IMR-90 (cell line): ENCODE results near the gene CTCFL. TPM values are rescaled to one million over a fixed set of nuclear protein-coding genes. Genes with fewer than 3 reads are reported as not detected.

Experiments
- ATAC-seq: fragments of 200-7000 bp; cut with Tn5 transposase; 2 replicates; pipeline ENCODE4 v1.9.1; 2020; ENCODE audit warnings: low read depth, mild to moderate bottlenecking, moderate library complexity
- BruUV-seq: library from RNA; stranded (reverse); fragments of 400-500 nt; replicated peaks from 2 replicates; lab custom pipeline; 2021; lab: Mats Ljungman, UMichigan
- CTCF ChIA-PET: fragments of 300-600 bp; formaldehyde crosslinking; extraction: SDS; loops from one replicate; lab custom pipeline; 2021; ENCODE audit warnings: antibody characterized with exemption; lab: Yijun Ruan, JAX
- POLR2A ChIA-PET: fragments of 300-600 bp; sonication (Branson Sonifier 250); formaldehyde crosslinking; loops from one replicate; lab custom pipeline; 2022; ENCODE audit warnings: antibody characterized with exemption; ENCODE audit not compliant: unreplicated experiment; lab: Charles Lee
- DNase-seq: peaks from one replicate; pipeline ENCODE4 v3.0.0; 2013
- H2AFZ ChIP-seq: replicated peaks from 2 replicates; pipeline ENCODE3; 2013; ENCODE audit warnings: low read length, mild to moderate bottlenecking; ENCODE audit not compliant: poor library complexity
- H2AK5ac ChIP-seq: 2 replicates; pipeline ENCODE4 v1.6.1; 2013; ENCODE audit warnings: low read depth, low read length, inconsistent platforms
- H2AK9ac ChIP-seq: replicated peaks from 2 replicates; pipeline ENCODE3; 2013; ENCODE audit warnings: mild to moderate bottlenecking, low read depth, low read length, moderate library complexity; ENCODE audit not compliant: poor library complexity
- H2BK120ac ChIP-seq: 2 replicates; pipeline ENCODE4 v1.6.1; 2013; ENCODE audit warnings: low read depth, low read length, inconsistent platforms
- H2BK15ac ChIP-seq: 3 replicates; pipeline ENCODE4 v1.6.1; 2013; ENCODE audit warnings: low read depth, low read length, inconsistent platforms
- H2BK20ac ChIP-seq: 2 replicates; pipeline ENCODE4 v1.6.1; 2013; ENCODE audit warnings: low read depth, mild to moderate bottlenecking, inconsistent platforms, low read length, moderate library complexity
- H2BK5ac ChIP-seq: 2 replicates; pipeline ENCODE4 v1.6.1; 2013; ENCODE audit warnings: mild to moderate bottlenecking, low read depth, low read length, inconsistent platforms; ENCODE audit not compliant: poor library complexity, severe bottlenecking
- H3K14ac ChIP-seq: replicated peaks from 2 replicates; pipeline ENCODE4 v1.6.1; 2013; ENCODE audit warnings: low read depth, low read length, inconsistent platforms
- H3K18ac ChIP-seq: 2 replicates; pipeline ENCODE4 v1.6.1; 2013; ENCODE audit warnings: low read depth, low read length, control low read depth
- H3K23ac ChIP-seq: 2 replicates; pipeline ENCODE4 v1.6.1; 2013; ENCODE audit warnings: low read depth, low read length, inconsistent platforms
- H3K27ac ChIP-seq: 2 replicates; pipeline ENCODE4 v1.5.1; 2013; ENCODE audit warnings: mild to moderate bottlenecking, control low read depth, low read length; ENCODE audit not compliant: insufficient read depth
- H3K27me3 ChIP-seq: 2 replicates; pipeline ENCODE4 v1.6.1; 2013; ENCODE audit warnings: low read length; ENCODE audit not compliant: control insufficient read depth, insufficient read depth
- H3K36me3 ChIP-seq: 2 replicates; pipeline ENCODE4 v1.6.1; 2013; ENCODE audit warnings: low read length, mixed read lengths; ENCODE audit not compliant: control insufficient read depth, insufficient read depth
- H3K4ac ChIP-seq: 2 replicates; pipeline ENCODE4 v1.6.1; 2013; ENCODE audit warnings: low read depth, low read length, inconsistent platforms
- H3K4me1 ChIP-seq: 2 replicates; pipeline ENCODE4 v1.6.1; 2013; ENCODE audit warnings: low read length, mixed read lengths; ENCODE audit not compliant: control insufficient read depth, insufficient read depth
- H3K4me2 ChIP-seq: 2 replicates; pipeline ENCODE4 v1.6.1; 2013; ENCODE audit warnings: low read depth, mild to moderate bottlenecking, control low read depth, low read length, moderate library complexity
- H3K4me3 ChIP-seq: 2 replicates; pipeline ENCODE4 v1.5.1; 2013; ENCODE audit warnings: low read depth, mild to moderate bottlenecking, control low read depth, low read length, moderate library complexity; ENCODE audit not compliant: insufficient read depth
- H3K56ac ChIP-seq: 2 replicates; pipeline ENCODE4 v1.6.1; 2013; ENCODE audit warnings: low read length, inconsistent platforms; ENCODE audit not compliant: insufficient read depth; ENCODE audit errors: extremely low read depth
- H3K79me1 ChIP-seq, 2 experiments: 2 replicates each; pipeline ENCODE4 v1.6.1; 2013; ENCODE audit warnings: low read length in 2 of 2, inconsistent platforms in 1 of 2, low read depth in 1 of 2
- H3K9ac ChIP-seq: 2 replicates; pipeline ENCODE4 v1.6.1; 2013; ENCODE audit warnings: low read depth, low read length, control low read depth
- H3K9me1 ChIP-seq: 2 replicates; pipeline ENCODE4 v1.6.1; 2013; ENCODE audit warnings: low read length, inconsistent platforms; ENCODE audit not compliant: insufficient read depth
- H3K9me3 ChIP-seq: 2 replicates; pipeline ENCODE4 v1.6.1; 2013; ENCODE audit warnings: low read length; ENCODE audit not compliant: control insufficient read depth, insufficient read depth
- H4K20me1 ChIP-seq: 2 replicates; pipeline ENCODE4 v1.6.1; 2013; ENCODE audit warnings: low read length, inconsistent platforms; ENCODE audit not compliant: insufficient read depth
- H4K5ac ChIP-seq: 2 replicates; pipeline ENCODE4 v1.6.1; 2013; ENCODE audit warnings: mild to moderate bottlenecking, low read depth, low read length, control low read depth
- H4K8ac ChIP-seq, 2 experiments: 2 replicates each; pipeline ENCODE4 v1.6.1; 2013; ENCODE audit warnings: low read depth in 2 of 2, low read length in 2 of 2, control low read depth in 1 of 2, inconsistent platforms in 1 of 2
- H4K91ac ChIP-seq: 2 replicates; pipeline ENCODE4 v1.6.1; 2013; ENCODE audit warnings: low read depth, low read length, inconsistent platforms; ENCODE audit not compliant: insufficient read depth
- CEBPB ChIP-seq: IDR thresholded peaks from 2 replicates; pipeline ENCODE4 v1.6.1; 2012; ENCODE audit warnings: low read depth, low read length, improper control_type of control experiment
- MAZ ChIP-seq: IDR thresholded peaks from 2 replicates; pipeline ENCODE4 v1.6.1; 2012; ENCODE audit warnings: low read depth, mild to moderate bottlenecking, low read length, improper control_type of control experiment, moderate library complexity, borderline replicate concordance
- WGBS, 2 experiments: methylation state at CpG; one replicate each; pipeline versions ENCODE4 v1.1.5 to v1.1.7; 2013; ENCODE audit warnings: missing lambda C conversion rate in 2 of 2; ENCODE audit not compliant: insufficient read length in 1 of 2; ENCODE audit errors: extremely low coverage in 2 of 2; 5-methylcytosine and 5-hydroxymethylcytosine counted together
- dilution Hi-C: fragments of 300-500 bp; cut with HindIII; formaldehyde crosslinking; loops from one replicate; pipeline ENCODE4 v1.14.3; 2018; ENCODE audit warnings: low sequenced_read_pairs; ENCODE audit not compliant: unreplicated experiment
- in situ Hi-C: fragments of 300-500 bp; cut with MboI; formaldehyde crosslinking; loops from 3 replicates; pipeline ENCODE4 v1.14.3; 2019; ENCODE audit warnings: low sequenced_read_pairs, inconsistent platforms, mixed read lengths
- intact Hi-C: fragments of 100-400 bp; cut with micrococcal nuclease; formaldehyde crosslinking; loops from 2 replicates; pipeline ENCODE4 v1.10.0; 2022
- polyA plus RNA-seq, 3 experiments: library from polyadenylated mRNA; depleted of rRNA; stranded (reverse); fragments of >200 nt; gene quantifications; 2 replicates each; pipeline ENCODE4 v1.2.3, GENCODE V29; 2012; ENCODE audit warnings: low replicate concordance in 1 of 3
- total RNA-seq: library from RNA; depleted of rRNA; stranded (reverse); fragments of >200 nt; gene quantifications from 2 replicates; pipeline ENCODE4 v1.2.3, GENCODE V29; 2012
- TF ChIP-seq, protein P1 (sequence below): fragments of 150-350 bp; IDR thresholded peaks from 2 replicates; pipeline ENCODE4 v1.6.1; 2017; ENCODE audit warnings: mild to moderate bottlenecking, antibody characterized with exemption, low read length, low read depth
- TF ChIP-seq, protein P2 (sequence below): fragments of 150-350 bp; IDR thresholded peaks from 2 replicates; pipeline ENCODE4 v1.6.1; 2016; ENCODE audit warnings: low read depth, mild to moderate bottlenecking, low read length, moderate library complexity, borderline replicate concordance

The CTCFL gene
- total and polyA plus RNA-seq, 2 of the 4 experiments (the other 2 are of a cell fraction), result not detected

DNA sequence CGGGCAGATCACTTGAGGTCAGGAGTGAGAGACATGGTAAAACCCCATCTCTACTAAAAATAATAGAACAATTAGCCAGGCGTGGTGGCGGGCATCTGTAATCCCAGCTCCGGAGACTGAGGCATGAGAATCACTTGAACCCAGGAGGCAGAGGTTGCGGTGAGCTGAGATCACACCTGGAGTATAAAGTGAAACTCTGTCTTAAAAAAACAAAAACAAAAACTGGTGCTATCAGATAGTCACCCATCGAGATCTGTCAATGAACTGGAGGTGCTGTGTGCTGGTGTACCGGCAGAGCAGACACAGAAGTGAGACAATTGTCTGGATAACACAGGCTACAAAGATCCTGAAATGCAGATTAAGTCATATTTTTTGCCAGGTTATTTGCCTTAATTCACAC, 24.7 kb downstream of the CTCFL start:
- BruUV-seq, result no TSS peak
- H3K9ac ChIP-seq, result no peak overlapping the region
- H2AK9ac ChIP-seq, result no peak overlapping the region
- no peak overlapping the region for H4K91ac ChIP-seq
- TF ChIP-seq CEBPB, result no peak
- TF ChIP-seq, protein P1, sequence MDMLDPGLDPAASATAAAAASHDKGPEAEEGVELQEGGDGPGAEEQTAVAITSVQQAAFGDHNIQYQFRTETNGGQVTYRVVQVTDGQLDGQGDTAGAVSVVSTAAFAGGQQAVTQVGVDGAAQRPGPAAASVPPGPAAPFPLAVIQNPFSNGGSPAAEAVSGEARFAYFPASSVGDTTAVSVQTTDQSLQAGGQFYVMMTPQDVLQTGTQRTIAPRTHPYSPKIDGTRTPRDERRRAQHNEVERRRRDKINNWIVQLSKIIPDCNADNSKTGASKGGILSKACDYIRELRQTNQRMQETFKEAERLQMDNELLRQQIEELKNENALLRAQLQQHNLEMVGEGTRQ, result no peak
- TF ChIP-seq, protein P2, sequence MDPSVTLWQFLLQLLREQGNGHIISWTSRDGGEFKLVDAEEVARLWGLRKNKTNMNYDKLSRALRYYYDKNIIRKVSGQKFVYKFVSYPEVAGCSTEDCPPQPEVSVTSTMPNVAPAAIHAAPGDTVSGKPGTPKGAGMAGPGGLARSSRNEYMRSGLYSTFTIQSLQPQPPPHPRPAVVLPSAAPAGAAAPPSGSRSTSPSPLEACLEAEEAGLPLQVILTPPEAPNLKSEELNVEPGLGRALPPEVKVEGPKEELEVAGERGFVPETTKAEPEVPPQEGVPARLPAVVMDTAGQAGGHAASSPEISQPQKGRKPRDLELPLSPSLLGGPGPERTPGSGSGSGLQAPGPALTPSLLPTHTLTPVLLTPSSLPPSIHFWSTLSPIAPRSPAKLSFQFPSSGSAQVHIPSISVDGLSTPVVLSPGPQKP, result no peak
- no peak for TF ChIP-seq MAZ
- DNase-seq (no peak), ATAC-seq (no peak)
- no peak overlapping the region for H3K18ac ChIP-seq
- ChIA-PET POLR2A (no interaction called here), CTCF (no interaction called here)
- no peaks in the 10 kb centered on the region for H4K20me1 ChIP-seq
- no peak overlapping the region for H3K27ac ChIP-seq
- no peak overlapping the region for H2AK5ac ChIP-seq
- no peak overlapping the region for H4K5ac ChIP-seq
- H3K4me1 ChIP-seq, result no peaks in the 10 kb centered on the region; the same call in 1 of the 2 replicates
- H3K36me3 ChIP-seq, result no peaks in the 10 kb centered on the region
- H3K4me2 ChIP-seq, result no peak overlapping the region
- no peak overlapping the region for H2BK5ac ChIP-seq
- no peak overlapping the region for H2AFZ ChIP-seq
- no peak overlapping the region for H3K56ac ChIP-seq
- no peak overlapping the region for H3K4ac ChIP-seq
- WGBS, 2 experiments, result no CpG with 5 or more reads among the region's 7 CpGs
- intact Hi-C loops, result no loop called here
- H2BK15ac ChIP-seq, result no peak overlapping the region
- no peaks in the 10 kb centered on the region for H3K9me1 ChIP-seq
- no peak overlapping the region for H3K23ac ChIP-seq
- no peak overlapping the region for H2BK120ac ChIP-seq
- no peaks in the 10 kb centered on the region for H3K9me3 ChIP-seq
- no peak overlapping the region for H4K8ac ChIP-seq
- no peak overlapping the region for H3K14ac ChIP-seq
- no peak overlapping the region for H2BK20ac ChIP-seq
- H3K4me3 ChIP-seq, result no peak overlapping the region
- in situ Hi-C loops, result no loop called here
- dilution Hi-C loops, result no loop called here
- peaks cover 3% of the 10 kb centered on the region; the same call in 1 of the 2 replicates for H3K27me3 ChIP-seq
- no peaks in the 10 kb centered on the region for H3K79me1 ChIP-seq
